ENCODE data around the gene C1orf167.
A peak's percentile ranks its signal among the peaks of the same experiment; 100 is the strongest.

C1orf167 gene

GRCh38 chr1:11729498-11730428, 32.2 kb upstream of the C1orf167 start:
- Histone ChIP-seq H3K4me2 (ENCODE audit: low read depth, low read length, poor library complexity, severe bottlenecking) (no peak overlapping the region), H3F3A (ENCODE audit: insufficient read depth) (no peaks in the 10 kb centered on the region), H3K79me2 (ENCODE audit: insufficient read depth, low read length) (no peaks in the 10 kb centered on the region), H2AFZ (ENCODE audit: low read depth, low read length, severe bottlenecking) (no peak overlapping the region), H3K27ac (ENCODE audit: low read depth, low read length) (no peak overlapping the region), H3K9me3 (ENCODE audit: insufficient read depth, low read length) (no peaks in the 10 kb centered on the region), H3K36me3 (ENCODE audit: low read length) (no peaks in the 10 kb centered on the region), H3K9me2 (replicated peaks; ENCODE audit: insufficient read depth, low read length) (no peaks in the 10 kb centered on the region), H4K20me1 (ENCODE audit: low read depth, low read length) (no peaks in the 10 kb centered on the region), H3K9ac (ENCODE audit: low read length) (no peak overlapping the region), H3K4me3 (ENCODE audit: insufficient read depth, low read length, poor library complexity, severe bottlenecking) (no peak overlapping the region), H3K27me3 (ENCODE audit: low read length) (no peaks in the 10 kb centered on the region)
- no peak for TF ChIP-seq EZH2phosphoT487 (conservative IDR thresholded peaks at IDR 0.05; ENCODE audit: low read length)
- TF ChIP-seq, protein P1, sequence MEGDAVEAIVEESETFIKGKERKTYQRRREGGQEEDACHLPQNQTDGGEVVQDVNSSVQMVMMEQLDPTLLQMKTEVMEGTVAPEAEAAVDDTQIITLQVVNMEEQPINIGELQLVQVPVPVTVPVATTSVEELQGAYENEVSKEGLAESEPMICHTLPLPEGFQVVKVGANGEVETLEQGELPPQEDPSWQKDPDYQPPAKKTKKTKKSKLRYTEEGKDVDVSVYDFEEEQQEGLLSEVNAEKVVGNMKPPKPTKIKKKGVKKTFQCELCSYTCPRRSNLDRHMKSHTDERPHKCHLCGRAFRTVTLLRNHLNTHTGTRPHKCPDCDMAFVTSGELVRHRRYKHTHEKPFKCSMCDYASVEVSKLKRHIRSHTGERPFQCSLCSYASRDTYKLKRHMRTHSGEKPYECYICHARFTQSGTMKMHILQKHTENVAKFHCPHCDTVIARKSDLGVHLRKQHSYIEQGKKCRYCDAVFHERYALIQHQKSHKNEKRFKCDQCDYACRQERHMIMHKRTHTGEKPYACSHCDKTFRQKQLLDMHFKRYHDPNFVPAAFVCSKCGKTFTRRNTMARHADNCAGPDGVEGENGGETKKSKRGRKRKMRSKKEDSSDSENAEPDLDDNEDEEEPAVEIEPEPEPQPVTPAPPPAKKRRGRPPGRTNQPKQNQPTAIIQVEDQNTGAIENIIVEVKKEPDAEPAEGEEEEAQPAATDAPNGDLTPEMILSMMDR (IDR thresholded peaks at IDR 0.05; ENCODE audit: insufficient read depth, low read length, poor library complexity, severe bottlenecking): no peak

DNA sequence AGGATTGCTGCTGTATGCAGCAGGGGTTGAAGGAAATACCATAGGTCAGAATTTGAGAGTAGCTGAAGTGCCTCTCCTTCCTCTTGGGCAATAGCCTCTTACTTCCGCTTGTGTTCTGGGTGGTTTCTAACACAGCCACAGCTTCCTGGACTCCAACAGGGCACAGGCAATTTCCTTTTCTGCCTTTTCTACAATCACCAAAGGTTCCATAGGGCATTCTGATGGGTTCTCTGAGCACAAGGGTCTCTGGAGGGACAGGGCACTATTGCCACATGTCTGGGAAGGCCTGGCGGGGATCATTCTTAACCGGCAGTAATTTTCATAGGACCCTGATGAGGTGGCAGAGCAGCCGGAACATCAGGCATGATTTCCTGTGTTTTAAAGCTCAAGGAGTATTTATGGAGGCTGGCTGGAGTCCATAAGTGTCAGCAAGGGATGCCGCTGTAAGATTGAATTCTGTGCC, 31.5 kb upstream of the C1orf167 start:
- Histone ChIP-seq H3K36me3 (ENCODE audit: low read length) (no peaks in the 10 kb centered on the region), H4K20me1 (ENCODE audit: low read depth, low read length) (no peaks in the 10 kb centered on the region), H3K27me3 (ENCODE audit: low read length) (no peaks in the 10 kb centered on the region), H3K79me2 (ENCODE audit: insufficient read depth, low read length) (no peaks in the 10 kb centered on the region), H2AFZ (ENCODE audit: low read depth, low read length, severe bottlenecking) (peak overlapping the region; percentile 48), H3K27ac (ENCODE audit: low read depth, low read length) (no peak overlapping the region), H3K9ac (ENCODE audit: low read length) (no peak overlapping the region), H3K4me3 (ENCODE audit: insufficient read depth, low read length, poor library complexity, severe bottlenecking) (no peak overlapping the region), H3K4me2 (ENCODE audit: low read depth, low read length, poor library complexity, severe bottlenecking) (peak overlapping the region; percentile 16), H3K9me2 (replicated peaks; ENCODE audit: insufficient read depth, low read length) (no peaks in the 10 kb centered on the region), H3K9me3 (ENCODE audit: insufficient read depth, low read length) (no peaks in the 10 kb centered on the region), H3F3A (ENCODE audit: insufficient read depth) (no peaks in the 10 kb centered on the region)
- TF ChIP-seq, protein P1 (IDR thresholded peaks at IDR 0.05; ENCODE audit: insufficient read depth, low read length, poor library complexity, severe bottlenecking): no peak
- TF ChIP-seq EZH2phosphoT487 (conservative IDR thresholded peaks at IDR 0.05; ENCODE audit: low read length): no peak

DNA sequence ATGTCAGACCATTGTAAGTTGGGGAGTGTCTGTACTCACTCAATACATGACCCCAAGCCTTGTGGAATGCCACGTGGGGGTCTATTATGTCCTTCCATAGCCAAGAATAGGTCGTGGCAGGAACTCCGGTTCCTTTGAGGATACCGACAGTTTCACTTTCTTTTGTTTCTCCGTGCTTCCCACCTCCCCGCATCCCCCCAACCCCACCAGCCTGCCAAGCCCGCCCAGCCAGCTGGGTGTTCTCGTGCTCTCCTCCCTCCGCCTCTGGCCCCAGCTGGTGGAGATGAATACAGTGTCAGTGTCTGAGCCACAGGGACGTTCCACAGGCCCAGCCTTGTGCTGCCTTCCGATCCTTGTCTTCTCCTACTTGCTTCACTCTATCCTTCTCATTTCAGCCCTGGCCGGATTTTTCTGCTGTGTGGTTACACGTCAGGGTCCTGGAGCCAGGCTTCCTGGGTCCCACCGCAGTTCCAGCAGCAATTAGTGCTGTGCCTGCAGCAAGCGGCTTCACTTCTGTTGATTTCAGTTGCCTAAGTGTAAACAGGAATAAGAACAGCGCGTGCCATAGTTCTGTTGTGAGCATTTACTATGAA, 30.2 kb upstream of the C1orf167 start:
- Histone ChIP-seq H3K4me2 (ENCODE audit: low read depth, low read length, poor library complexity, severe bottlenecking) (no peak overlapping the region), H3K27me3 (ENCODE audit: low read length) (no peaks in the 10 kb centered on the region), H2AFZ (ENCODE audit: low read depth, low read length, severe bottlenecking) (no peak overlapping the region), H3K9ac (ENCODE audit: low read length) (no peak overlapping the region), H3K9me3 (ENCODE audit: insufficient read depth, low read length) (no peaks in the 10 kb centered on the region), H4K20me1 (ENCODE audit: low read depth, low read length) (no peaks in the 10 kb centered on the region), H3K36me3 (ENCODE audit: low read length) (no peaks in the 10 kb centered on the region), H3K4me3 (ENCODE audit: insufficient read depth, low read length, poor library complexity, severe bottlenecking) (no peak overlapping the region), H3K9me2 (replicated peaks; ENCODE audit: insufficient read depth, low read length) (no peaks in the 10 kb centered on the region), H3K79me2 (ENCODE audit: insufficient read depth, low read length) (no peaks in the 10 kb centered on the region), H3F3A (ENCODE audit: insufficient read depth) (no peaks in the 10 kb centered on the region), H3K27ac (ENCODE audit: low read depth, low read length) (no peak overlapping the region)
- TF ChIP-seq, protein P1 (IDR thresholded peaks at IDR 0.05; ENCODE audit: insufficient read depth, low read length, poor library complexity, severe bottlenecking): no peak
- no peak for TF ChIP-seq EZH2phosphoT487 (conservative IDR thresholded peaks at IDR 0.05; ENCODE audit: low read length)
